PC-9 (cell line): ENCODE measurements around the gene STARD7. TPM values are rescaled to one million over a fixed set of nuclear protein-coding genes. Genes with fewer than 3 reads are reported as not detected.

Source experiments
- BruUV-seq: library from RNA; stranded (reverse); fragments of 400-500 nt; replicated peaks from 2 replicates; lab custom pipeline; 2021; lab: Mats Ljungman, UMichigan
- CTCF ChIA-PET: fragments of 300-600 bp; sonication (Branson Sonifier 250); formaldehyde crosslinking; loops from one replicate; lab custom pipeline; 2022; ENCODE audit warnings: antibody characterized with exemption; lab: Charles Lee
- POLR2A ChIA-PET: fragments of 300-600 bp; sonication (Branson Sonifier 250); formaldehyde crosslinking; loops from one replicate; lab custom pipeline; 2022; ENCODE audit warnings: antibody characterized with exemption; ENCODE audit not compliant: unreplicated experiment; lab: Charles Lee
- DNase-seq, 2 experiments: peaks; one replicate each; pipeline versions ENCODE4 v3.0.0 to v3.0.0-alpha.2; 2015 to 2022; ENCODE audit warnings: mixed read lengths in 1 of 2
- H2AFZ ChIP-seq: fragments of 200-600 bp; sonication (generic); 2 replicates; pipeline ENCODE4 v1.8.1; 2017; ENCODE audit warnings: antibody characterized with exemption
- H3F3A ChIP-seq: fragments of 200-600 bp; sonication (generic); 2 replicates; pipeline ENCODE4 v1.8.1; 2017; ENCODE audit warnings: antibody characterized with exemption, mild to moderate bottlenecking, low read depth; ENCODE audit not compliant: insufficient read depth
- H3K27ac ChIP-seq: fragments of 200-600 bp; sonication (generic); 2 replicates; pipeline ENCODE4 v1.6.1; 2016; ENCODE audit warnings: mixed run types
- H3K27me3 ChIP-seq: fragments of 200-600 bp; sonication (generic); 2 replicates; pipeline ENCODE4 v1.6.1; 2016; ENCODE audit warnings: low read depth, mixed run types; ENCODE audit not compliant: insufficient read depth
- H3K36me3 ChIP-seq: fragments of 200-600 bp; sonication (generic); 2 replicates; pipeline ENCODE4 v1.6.1; 2016; ENCODE audit warnings: low read depth, mixed run types
- H3K4me1 ChIP-seq: fragments of 200-600 bp; sonication (generic); replicated peaks from 2 replicates; pipeline ENCODE4 v1.6.1; 2016; ENCODE audit warnings: mixed run types; ENCODE audit not compliant: insufficient read depth
- H3K4me2 ChIP-seq: fragments of 200-600 bp; sonication (generic); 2 replicates; pipeline ENCODE4 v1.6.1; 2017; ENCODE audit warnings: mixed run types
- H3K4me3 ChIP-seq: fragments of 200-600 bp; sonication (generic); 2 replicates; pipeline ENCODE4 v1.6.1; 2016; ENCODE audit warnings: mixed run types
- H3K79me2 ChIP-seq: fragments of 200-600 bp; sonication (generic); 2 replicates; pipeline ENCODE4 v1.6.1; 2017; ENCODE audit warnings: low read depth, mixed run types
- H3K9me2 ChIP-seq: fragments of 200-600 bp; sonication (generic); 2 replicates; pipeline ENCODE4 v1.8.1; 2017; ENCODE audit warnings: mild to moderate bottlenecking; ENCODE audit not compliant: insufficient read depth
- H3K9me3 ChIP-seq: fragments of 200-600 bp; sonication (generic); 2 replicates; pipeline ENCODE4 v1.8.1; 2016; ENCODE audit warnings: low read depth; ENCODE audit not compliant: insufficient read depth
- H4K20me1 ChIP-seq: fragments of 200-600 bp; sonication (generic); 2 replicates; pipeline ENCODE4 v1.8.1; 2017; ENCODE audit not compliant: insufficient read depth
- EZH2 ChIP-seq: fragments of 200-600 bp; sonication (generic); IDR thresholded peaks from 2 replicates; pipeline ENCODE4 v1.8.0; 2017; ENCODE audit warnings: antibody characterized with exemption, low read depth
- intact Hi-C: fragments of 100-400 bp; cut with micrococcal nuclease; formaldehyde crosslinking; loops from one replicate; pipeline ENCODE4 v1.10.0; 2022; ENCODE audit not compliant: unreplicated experiment
- total RNA-seq: library from RNA; stranded (reverse); gene quantifications from 2 replicates; pipeline ENCODE4 v1.2.3, GENCODE V29; 2021
- TF ChIP-seq, protein P1 (sequence below): fragments of 200-600 bp; sonication (generic); conservative IDR thresholded peaks from 2 replicates; pipeline ENCODE4 v1.6.1; 2017; ENCODE audit warnings: mixed run types, antibody characterized with exemption, mild to moderate bottlenecking, moderate library complexity

The STARD7 gene
- total RNA-seq, 1 experiment from 2014 or later = 189 TPM

DNA sequence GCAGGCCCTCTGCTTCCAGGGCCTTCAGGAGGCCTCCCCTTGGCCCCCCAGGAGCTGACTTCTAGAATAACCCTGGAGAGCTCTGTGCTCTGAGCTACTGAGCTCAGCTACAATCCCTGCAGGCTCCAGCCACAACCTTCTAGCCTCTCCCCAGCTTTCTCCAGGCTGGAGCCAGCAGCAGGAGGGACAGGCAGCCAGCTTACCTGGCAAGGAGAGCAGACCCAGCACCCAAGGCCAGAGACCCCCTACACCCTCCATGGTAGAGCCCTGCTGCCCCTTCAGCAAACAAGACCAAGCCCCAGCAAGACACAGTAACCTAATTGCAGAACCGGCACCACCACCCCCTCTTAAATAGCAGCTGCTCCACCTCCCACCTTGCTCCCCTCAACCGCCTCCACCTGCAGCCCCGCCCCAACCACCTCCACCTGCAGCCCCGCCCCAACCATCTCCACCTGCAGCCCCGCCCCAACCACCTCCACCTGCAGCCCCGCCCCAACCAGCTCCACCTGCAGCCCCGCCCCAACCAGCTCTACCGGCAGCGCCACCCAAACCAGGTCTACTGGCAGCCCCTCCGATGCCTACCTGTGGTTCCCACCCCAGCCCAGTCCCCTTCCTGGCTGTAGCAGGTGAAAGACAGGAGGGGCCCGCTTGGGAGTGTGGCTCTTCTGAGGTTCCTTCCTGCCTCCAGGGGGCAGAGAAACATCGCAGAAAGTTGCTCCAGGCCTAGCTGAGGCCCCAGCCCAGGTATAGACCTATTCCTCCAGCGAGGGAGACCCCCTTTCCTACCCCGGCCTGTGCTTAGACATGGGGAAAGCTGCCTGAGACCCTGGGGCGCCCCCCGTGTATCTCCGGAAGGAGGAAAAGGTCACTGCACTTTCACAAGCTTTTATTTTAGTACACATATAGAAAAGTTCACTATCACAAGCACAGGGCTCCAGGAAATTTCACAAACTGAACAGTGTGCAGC is 70.2 kb downstream of the STARD7 start, which contains the start of gene ASTL:
ASTL (minus strand) TSS at position 324 of the 967 bp plus-strand sequence; CDS start at position 258, 66 bp downstream.
- Histone ChIP-seq H3K9me3 (no peaks in the 10 kb centered on the region), H3K36me3 (no peaks in the 10 kb centered on the region; the same call in 1 of the 2 replicates), H3K79me2 (no peaks in the 10 kb centered on the region), H3K9me2 (no peaks in the 10 kb centered on the region), H3K27ac (no peak within 1 kb of the TSS), H4K20me1 (no peaks in the 10 kb centered on the region), H3K4me1 (peaks cover 9% of the 10 kb centered on the region), H3K4me2 (peak within 1 kb of the TSS; percentile 71), H3K27me3 (no peaks in the 10 kb centered on the region), H2AFZ (peak within 1 kb of the TSS; percentile 51; the same call in 1 of the 2 replicates), H3F3A (peaks cover 15% of the 10 kb centered on the region; the same call in 1 of the 2 replicates), H3K4me3 (peak within 1 kb of the TSS; percentile 22; the same call in 1 of the 2 replicates)
- intact Hi-C loops = loop anchor here (1.0 to 2.0 kb wide), 3 partner anchors 36 to 370 kb away; no protein-coding TSS in a partner anchor
- peak; percentile 80 to 89 for DNase-seq
- TF ChIP-seq, protein P1, sequence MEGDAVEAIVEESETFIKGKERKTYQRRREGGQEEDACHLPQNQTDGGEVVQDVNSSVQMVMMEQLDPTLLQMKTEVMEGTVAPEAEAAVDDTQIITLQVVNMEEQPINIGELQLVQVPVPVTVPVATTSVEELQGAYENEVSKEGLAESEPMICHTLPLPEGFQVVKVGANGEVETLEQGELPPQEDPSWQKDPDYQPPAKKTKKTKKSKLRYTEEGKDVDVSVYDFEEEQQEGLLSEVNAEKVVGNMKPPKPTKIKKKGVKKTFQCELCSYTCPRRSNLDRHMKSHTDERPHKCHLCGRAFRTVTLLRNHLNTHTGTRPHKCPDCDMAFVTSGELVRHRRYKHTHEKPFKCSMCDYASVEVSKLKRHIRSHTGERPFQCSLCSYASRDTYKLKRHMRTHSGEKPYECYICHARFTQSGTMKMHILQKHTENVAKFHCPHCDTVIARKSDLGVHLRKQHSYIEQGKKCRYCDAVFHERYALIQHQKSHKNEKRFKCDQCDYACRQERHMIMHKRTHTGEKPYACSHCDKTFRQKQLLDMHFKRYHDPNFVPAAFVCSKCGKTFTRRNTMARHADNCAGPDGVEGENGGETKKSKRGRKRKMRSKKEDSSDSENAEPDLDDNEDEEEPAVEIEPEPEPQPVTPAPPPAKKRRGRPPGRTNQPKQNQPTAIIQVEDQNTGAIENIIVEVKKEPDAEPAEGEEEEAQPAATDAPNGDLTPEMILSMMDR = peak; percentile 71
- no peak for TF ChIP-seq EZH2
- BruUV-seq = no TSS peak
- POLR2A ChIA-PET = interaction anchor here (0.7 kb wide), 2 partner anchors 156 to 342 kb away, joined by 3 to 6 read pairs; no protein-coding TSS in a partner anchor
- CTCF ChIA-PET = interaction anchor here (0.6 to 2.3 kb wide), 4 partner anchors 22 to 382 kb away, joined by 4 to 28 read pairs (median 16); partner anchors contain the start of gene ADRA2B

GRCh38 chr2:96137321-96138178 is 71.1 kb downstream of the STARD7 start:
- Histone ChIP-seq H3K27me3 (no peaks in the 10 kb centered on the region), H3K4me2 (no peak overlapping the region), H3K36me3 (no peaks in the 10 kb centered on the region), H3F3A (peaks cover 6% of the 10 kb centered on the region; the same call in 1 of the 2 replicates), H3K9me2 (no peaks in the 10 kb centered on the region), H3K4me3 (no peak overlapping the region), H3K4me1 (peaks cover 9% of the 10 kb centered on the region), H3K79me2 (no peaks in the 10 kb centered on the region), H4K20me1 (no peaks in the 10 kb centered on the region), H3K27ac (no peak overlapping the region), H3K9me3 (no peaks in the 10 kb centered on the region), H2AFZ (no peak overlapping the region)
- intact Hi-C loops = loop anchor here (1.0 to 2.0 kb wide), 3 partner anchors 37 to 371 kb away; no protein-coding TSS in a partner anchor
- ChIA-PET CTCF (interaction anchor here (1.3 to 2.3 kb wide), 2 partner anchors 21 to 37 kb away, joined by 4 to 28 read pairs; partner anchors contain the start of gene ADRA2B), POLR2A (interaction anchor here (0.6 kb wide), 1 partner anchor 11 kb away, joined by 3 read pairs; no protein-coding TSS in a partner anchor)
- no peak for DNase-seq
- BruUV-seq = no TSS peak
- TF ChIP-seq EZH2 = no peak
- TF ChIP-seq, protein P1 = no peak
